ENCODE data around the gene INSIG1.

- no peak for TF ChIP-seq CTCF (tag by site-specific recombination; IDR thresholded peaks at IDR 0.05)
- TF ChIP-seq ZBTB21 (tag by site-specific recombination; IDR thresholded peaks at IDR 0.05): no peak
- TF ChIP-seq ZNF776 (tag by site-specific recombination; IDR thresholded peaks at IDR 0.05; ENCODE audit: borderline replicate concordance): no peak
- TF ChIP-seq ZNF433 (tag by site-specific recombination; IDR thresholded peaks at IDR 0.05; ENCODE audit: low read depth): no peak
- no peak for TF ChIP-seq ATF2 (tag by site-specific recombination; IDR thresholded peaks at IDR 0.05; ENCODE audit: low read depth)
- no peak for TF ChIP-seq ZNF623 (tag by site-specific recombination; IDR thresholded peaks at IDR 0.05)
- no peak for TF ChIP-seq SP7 (tag by site-specific recombination; IDR thresholded peaks at IDR 0.05)
Measured at GRCh38 chr7:155279787-155280445, 17.8 kb upstream of the INSIG1 start.
